IPS-15b (cell line): Measurements from ENCODE around the gene CALR3.
"Not testable (repeated sequence)": the region's sequence is repeated elsewhere in the genome, so short reads cannot be mapped to it uniquely, and the experiment has no call there.

Experiments
- H3K27me3 ChIP-seq: one replicate; pipeline ENCODE4 v1.6.1; 2013; ENCODE audit warnings: low read length; ENCODE audit not compliant: control insufficient read depth, insufficient read depth
- H3K36me3 ChIP-seq: one replicate; pipeline ENCODE4 v1.6.1; 2013; ENCODE audit warnings: low read length; ENCODE audit not compliant: control insufficient read depth, insufficient read depth
- H3K4me1 ChIP-seq: one replicate; pipeline ENCODE4 v1.6.1; 2013; ENCODE audit warnings: mild to moderate bottlenecking, low read length; ENCODE audit not compliant: control insufficient read depth, insufficient read depth
- H3K4me3 ChIP-seq: one replicate; pipeline ENCODE4 v1.5.1; 2013; ENCODE audit warnings: low read depth, low read length
- H3K9ac ChIP-seq: one replicate; pipeline ENCODE4 v1.6.1; 2013; ENCODE audit warnings: low read depth, mild to moderate bottlenecking, low read length
- H3K9me3 ChIP-seq: one replicate; pipeline ENCODE4 v1.6.1; 2013; ENCODE audit warnings: mild to moderate bottlenecking, low read length; ENCODE audit not compliant: control insufficient read depth, insufficient read depth

Gene CALR3

GRCh38 chr19:16459680-16460079 is 36.3 kb downstream of the CALR3 start:
- Histone ChIP-seq H3K27me3 (no peaks in the 10 kb centered on the region), H3K9me3 (no peaks in the 10 kb centered on the region), H3K4me1 (peaks cover 25% of the 10 kb centered on the region), H3K4me3 (no peak overlapping the region), H3K9ac (no peak overlapping the region), H3K36me3 (no peaks in the 10 kb centered on the region)

GRCh38 chr19:16458391-16459341 is 37.3 kb downstream of the CALR3 start:
- no peaks in the 10 kb centered on the region for H3K36me3 ChIP-seq
- H3K27me3 ChIP-seq = no peaks in the 10 kb centered on the region

DNA sequence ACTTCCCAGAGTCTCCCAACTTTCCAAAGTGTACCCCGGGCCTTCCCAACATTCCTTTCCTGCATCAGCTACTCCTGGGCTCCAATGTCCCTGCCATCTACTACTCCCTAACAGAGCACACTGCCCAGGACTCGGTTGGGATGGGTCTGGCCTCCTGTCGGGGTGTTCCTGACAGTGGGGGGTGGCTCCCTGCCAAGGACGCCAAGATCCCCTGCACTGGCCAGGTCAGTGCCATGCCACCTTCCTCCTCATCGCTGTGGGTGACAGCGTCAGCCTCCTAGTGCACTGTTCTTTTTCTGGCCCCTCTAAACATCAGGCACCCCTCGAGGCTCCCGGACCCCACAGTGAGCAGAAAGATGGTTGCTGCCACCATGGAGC is 38.0 kb downstream of the CALR3 start:
- peaks cover 34% of the 10 kb centered on the region for H3K4me1 ChIP-seq
- no peak overlapping the region for H3K4me3 ChIP-seq
- H3K9me3 ChIP-seq = no peaks in the 10 kb centered on the region
- peak overlapping the region; percentile 65 for H3K9ac ChIP-seq
- H3K27me3 ChIP-seq = no peaks in the 10 kb centered on the region
- H3K36me3 ChIP-seq = no peaks in the 10 kb centered on the region

More at GRCh38 chr19:16458391-16459341, 37.3 kb downstream of the CALR3 start:
- no peak overlapping the region for H3K4me3 ChIP-seq
- H3K9ac ChIP-seq = peak overlapping the region; percentile 9
- H3K9me3 ChIP-seq = no peaks in the 10 kb centered on the region
- peaks cover 34% of the 10 kb centered on the region for H3K4me1 ChIP-seq

DNA sequence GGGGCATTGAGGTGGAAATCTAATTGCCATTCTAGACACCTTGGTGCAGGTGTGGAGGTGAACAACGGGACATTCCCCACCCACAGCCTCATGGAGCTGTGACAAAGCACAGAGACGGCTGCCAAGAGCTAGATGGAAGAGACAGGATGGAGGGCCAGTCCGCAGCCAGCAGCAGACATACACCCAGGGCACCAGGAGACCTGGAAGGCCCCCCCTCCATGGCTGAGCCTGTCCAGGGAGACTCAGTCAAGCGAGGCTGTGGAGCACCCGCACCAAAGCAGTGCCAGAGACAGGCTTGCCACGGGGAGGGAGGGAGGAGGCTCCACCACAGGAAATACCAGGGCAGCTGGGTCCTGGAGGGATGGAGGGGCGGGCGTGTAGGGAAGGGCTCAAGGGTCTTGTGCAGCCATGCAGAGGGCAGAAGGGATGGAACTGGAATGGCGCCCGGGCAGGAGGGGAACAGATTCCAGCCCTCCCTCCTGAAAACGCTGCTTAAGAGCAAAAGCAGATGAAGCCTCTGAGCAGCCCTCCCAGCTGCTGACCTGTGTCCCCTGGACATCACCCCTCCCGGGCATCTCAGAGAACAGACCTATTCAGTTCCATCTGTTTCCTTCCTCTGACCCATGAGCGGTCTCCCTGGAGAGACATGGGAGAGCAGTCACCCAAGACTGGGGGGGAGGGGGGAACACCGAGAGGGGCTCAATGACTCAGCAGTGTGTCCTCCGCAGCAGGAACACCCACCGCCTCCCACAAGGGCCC is 38.6 kb downstream of the CALR3 start:
- Histone ChIP-seq H3K27me3 (no peaks in the 10 kb centered on the region), H3K9ac (peak overlapping the region; percentile 65), H3K4me3 (no peak overlapping the region), H3K9me3 (no peaks in the 10 kb centered on the region), H3K36me3 (no peaks in the 10 kb centered on the region), H3K4me1 (peaks cover 34% of the 10 kb centered on the region)

DNA sequence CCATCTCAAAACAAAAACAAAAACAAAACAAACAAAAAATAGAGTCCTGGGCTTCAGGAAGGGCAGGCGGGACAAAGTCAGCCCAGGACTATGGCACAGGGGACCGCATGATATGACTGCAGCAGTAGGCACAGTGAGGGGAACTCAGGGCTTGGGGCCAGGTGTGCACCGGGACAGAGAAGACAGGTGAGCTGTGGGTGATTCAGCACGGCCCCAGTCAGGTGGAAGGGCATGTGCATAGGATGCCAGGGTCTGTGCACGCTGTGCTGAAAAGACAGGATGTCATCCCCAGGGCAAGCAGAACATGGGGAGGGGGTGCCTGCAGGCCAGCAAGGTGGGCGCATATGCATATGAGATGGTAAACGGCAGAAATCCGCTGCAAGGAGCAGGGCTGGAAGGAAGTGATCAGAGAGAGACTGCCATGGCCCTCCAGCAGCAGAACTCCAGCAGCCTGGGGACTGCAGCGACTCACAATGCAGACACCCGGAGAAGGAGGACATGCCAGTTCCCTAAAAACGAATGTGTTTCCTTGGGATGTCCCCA is 39.2 kb downstream of the CALR3 start:
- peaks cover 34% of the 10 kb centered on the region for H3K4me1 ChIP-seq
- H3K4me3 ChIP-seq = no peak overlapping the region
- H3K9ac ChIP-seq = no peak overlapping the region
- no peaks in the 10 kb centered on the region for H3K36me3 ChIP-seq
- no peaks in the 10 kb centered on the region for H3K27me3 ChIP-seq
- H3K9me3 ChIP-seq = no peaks in the 10 kb centered on the region

- Histone ChIP-seq H3K9ac (no peak overlapping the region), H3K36me3 (no peaks in the 10 kb centered on the region), H3K9me3 (no peaks in the 10 kb centered on the region), H3K27me3 (no peaks in the 10 kb centered on the region), H3K4me1 (peaks cover 34% of the 10 kb centered on the region), H3K4me3 (no peak overlapping the region)
These were observed 40.5 kb downstream of the CALR3 start for GRCh38 chr19:16455489-16455888.

- Histone ChIP-seq H3K27me3 (no peaks in the 10 kb centered on the region), H3K9me3 (no peaks in the 10 kb centered on the region), H3K36me3 (no peaks in the 10 kb centered on the region), H3K4me3 (no peak overlapping the region), H3K9ac (peak overlapping the region; percentile 4), H3K4me1 (peaks cover 30% of the 10 kb centered on the region)
These were observed 41.5 kb downstream of the CALR3 start for GRCh38 chr19:16454351-16454918.

- Histone ChIP-seq H3K27me3 (no peaks in the 10 kb centered on the region), H3K9me3 (no peaks in the 10 kb centered on the region), H3K4me1 (peaks cover 14% of the 10 kb centered on the region), H3K36me3 (peaks cover 3% of the 10 kb centered on the region), H3K9ac (no peak overlapping the region), H3K4me3 (no peak overlapping the region)
These were observed 43.6 kb downstream of the CALR3 start for GRCh38 chr19:16452325-16452724.

DNA sequence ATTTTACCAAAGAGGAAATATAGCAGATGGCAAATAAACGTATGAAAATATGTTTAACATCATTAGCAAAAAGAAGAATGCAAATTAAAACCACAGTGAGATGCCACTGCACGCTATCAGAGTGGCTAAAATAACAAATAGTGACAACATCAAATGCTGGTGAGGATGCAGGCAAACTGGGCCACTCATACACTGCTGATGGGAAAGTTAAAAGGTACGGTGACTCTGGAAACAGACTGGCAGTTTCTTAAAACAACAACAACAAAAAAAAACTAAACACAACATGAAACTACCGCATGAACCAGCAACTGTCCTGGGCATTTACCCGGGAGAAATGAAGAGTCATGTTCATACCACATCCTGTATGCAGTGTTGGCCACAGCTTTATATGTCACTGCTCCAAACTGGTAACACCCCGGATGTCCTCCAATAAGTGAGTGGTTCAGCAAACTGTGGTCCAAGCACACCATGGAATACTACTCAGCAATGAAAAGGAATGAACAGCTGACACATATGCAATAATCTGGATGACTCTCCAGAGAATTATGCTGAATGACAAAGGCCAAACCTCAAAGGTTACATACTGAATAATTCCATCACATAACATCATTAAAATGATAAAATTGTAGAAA is 46.5 kb downstream of the CALR3 start:
- Histone ChIP-seq H3K27me3 (no peaks in the 10 kb centered on the region), H3K4me1 (peaks cover 7% of the 10 kb centered on the region), H3K9ac (no peak overlapping the region), H3K36me3 (peaks cover 3% of the 10 kb centered on the region), H3K4me3 (no peak overlapping the region), H3K9me3 (no peaks in the 10 kb centered on the region)

- H3K4me3 ChIP-seq, H3K36me3 ChIP-seq, H3K9me3 ChIP-seq, H3K27me3 ChIP-seq, H3K4me1 ChIP-seq, H3K9ac ChIP-seq: not testable (repeated sequence)
These were observed 47.1 kb downstream of the CALR3 start for GRCh38 chr19:16448872-16449271.

GRCh38 chr19:16446724-16447368 is 49.1 kb downstream of the CALR3 start:
- H3K36me3 ChIP-seq = peaks cover 3% of the 10 kb centered on the region
- H3K9me3 ChIP-seq = no peaks in the 10 kb centered on the region
- no peak overlapping the region for H3K9ac ChIP-seq
- no peak overlapping the region for H3K4me3 ChIP-seq
- peaks cover 5% of the 10 kb centered on the region for H3K4me1 ChIP-seq
- H3K27me3 ChIP-seq = no peaks in the 10 kb centered on the region
